Activated naive CD4-positive, alpha-beta T cell treated with Interleukin-2 at 50 U/mL for 16 hours (primary cell): ENCODE results near the gene ZNF19.

ENCODE experiments used
- DNase-seq: peaks from one replicate; pipeline ENCODE4 v3.0.0-alpha.2; 2020

ZNF19 gene

GRCh38 chr16:71440669-71441347 is 48.3 kb downstream of the ZNF19 start:
- DNase-seq = no peak

- no peak for DNase-seq
These were observed 49.6 kb downstream of the ZNF19 start for GRCh38 chr16:71439523-71439922.

GRCh38 chr16:71436473-71436872 is 52.7 kb downstream of the ZNF19 start:
- no peak for DNase-seq

GRCh38 chr16:71432906-71433305 is 56.2 kb downstream of the ZNF19 start:
- no peak for DNase-seq

- DNase-seq = no peak
These were observed 57.1 kb downstream of the ZNF19 start for GRCh38 chr16:71431991-71432390.

GRCh38 chr16:71431176-71431575 is 57.9 kb downstream of the ZNF19 start:
- DNase-seq = no peak

- DNase-seq = no peak
These were observed 58.4 kb downstream of the ZNF19 start for GRCh38 chr16:71430744-71431143.

- DNase-seq = no peak
These were observed 59.5 kb downstream of the ZNF19 start for GRCh38 chr16:71429581-71429980.

GRCh38 chr16:71428883-71429282 is 60.2 kb downstream of the ZNF19 start:
- DNase-seq = no peak

GRCh38 chr16:71428385-71428784 is 60.7 kb downstream of the ZNF19 start:
- no peak for DNase-seq

- DNase-seq = no peak
These were observed 62.1 kb downstream of the ZNF19 start for GRCh38 chr16:71426880-71427615.

GRCh38 chr16:71426069-71426879 is 62.9 kb downstream of the ZNF19 start:
- DNase-seq = no peak

GRCh38 chr16:71425746-71426068 is 63.4 kb downstream of the ZNF19 start:
- no peak for DNase-seq

- no peak for DNase-seq
These were observed 64.5 kb downstream of the ZNF19 start for GRCh38 chr16:71424626-71425025.

GRCh38 chr16:71423865-71424264 is 65.3 kb downstream of the ZNF19 start:
- DNase-seq = no peak
